Measurements from ENCODE around the gene RILPL1. TPM values are rescaled to one million over a fixed set of nuclear protein-coding genes. Genes with fewer than 3 reads are reported as not detected.

Gene RILPL1
- total and polyA plus RNA-seq, 2 donors (not counting 1 experiment from before 2014, with no cell fraction given) = 7.8 to 15.8 TPM

DNA sequence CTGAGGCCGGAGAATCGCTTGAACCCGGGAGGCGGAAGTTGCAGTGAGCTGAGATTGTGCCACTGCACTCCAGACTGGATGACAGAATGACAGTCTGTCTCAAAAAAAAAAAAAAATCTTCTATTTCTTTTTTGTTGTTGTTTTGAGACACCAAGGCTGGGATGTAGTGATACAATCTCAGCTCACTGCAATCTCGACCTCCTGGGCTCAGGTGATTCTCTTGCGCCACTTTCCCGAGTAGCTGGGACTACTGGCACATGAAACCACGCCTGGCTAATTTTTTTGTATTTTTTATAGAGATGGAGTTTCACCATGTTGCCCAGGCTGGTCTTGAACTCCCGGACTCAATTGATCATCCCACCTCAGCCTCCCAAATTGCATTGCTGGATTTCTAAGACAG lies 82.9 kb downstream of the RILPL1 start:
- TF ChIP-seq EZH2 (IDR thresholded peaks at IDR 0.05; ENCODE audit: low read length, missing control alignments) (no peak), CTCF (conservative IDR thresholded peaks at IDR 0.05 in 1 of 2, IDR thresholded peaks at IDR 0.05 in 1 of 2; ENCODE audit: low read depth in 1 of 2, low read length in 2 of 2) (no peak)
- no peak overlapping the region for H3K27ac ChIP-seq (ENCODE audit: insufficient read depth, low read length)
- no peak for DNase-seq (ENCODE audit: low read depth in 2 of 2)
- no peak overlapping the region for H3K4me2 ChIP-seq (ENCODE audit: extremely low read depth, insufficient read depth, low read length)
- H3K4me3 ChIP-seq (replicated peaks in 1 of 4; ENCODE audit: control extremely low read depth in 1 of 4, insufficient read depth in 1 of 4, low read depth in 3 of 4, low read length in 4 of 4) = no peak overlapping the region
- no peaks in the 10 kb centered on the region for H3K36me3 ChIP-seq (ENCODE audit: control insufficient read depth, insufficient read depth, low read length)
- H3K27me3 ChIP-seq (ENCODE audit: control insufficient read depth, insufficient read depth, low read length) = no peaks in the 10 kb centered on the region
- H4K20me1 ChIP-seq (ENCODE audit: control insufficient read depth, extremely low read depth, insufficient read depth, low read length) = no peaks in the 10 kb centered on the region
- no peaks in the 10 kb centered on the region for H3K79me2 ChIP-seq (ENCODE audit: control insufficient read depth, insufficient read depth, low read length)
- no peak overlapping the region for H2AFZ ChIP-seq (ENCODE audit: low read length)
- H3K9ac ChIP-seq (ENCODE audit: insufficient read depth, low read length) = no peak overlapping the region
- no peaks in the 10 kb centered on the region for H3K9me3 ChIP-seq (ENCODE audit: control insufficient read depth, insufficient read depth, low read depth, low read length)
- no peaks in the 10 kb centered on the region for H3K4me1 ChIP-seq (ENCODE audit: control insufficient read depth, extremely low read depth, insufficient read depth, low read length)

- Histone ChIP-seq H3K9me3 (ENCODE audit: control insufficient read depth, insufficient read depth, low read depth, low read length) (no peaks in the 10 kb centered on the region), H3K9ac (ENCODE audit: insufficient read depth, low read length) (no peak overlapping the region), H3K4me1 (ENCODE audit: control insufficient read depth, extremely low read depth, insufficient read depth, low read length) (no peaks in the 10 kb centered on the region), H3K27me3 (ENCODE audit: control insufficient read depth, insufficient read depth, low read length) (no peaks in the 10 kb centered on the region), H3K4me2 (ENCODE audit: extremely low read depth, insufficient read depth, low read length) (no peak overlapping the region), H3K79me2 (ENCODE audit: control insufficient read depth, insufficient read depth, low read length) (no peaks in the 10 kb centered on the region), H3K36me3 (ENCODE audit: control insufficient read depth, insufficient read depth, low read length) (no peaks in the 10 kb centered on the region), H2AFZ (ENCODE audit: low read length) (no peak overlapping the region), H3K27ac (ENCODE audit: insufficient read depth, low read length) (no peak overlapping the region), H4K20me1 (ENCODE audit: control insufficient read depth, extremely low read depth, insufficient read depth, low read length) (no peaks in the 10 kb centered on the region), H3K4me3 (replicated peaks in 1 of 4; ENCODE audit: control extremely low read depth in 1 of 4, insufficient read depth in 1 of 4, low read depth in 3 of 4, low read length in 4 of 4) (no peak overlapping the region)
- no peak for TF ChIP-seq CTCF (conservative IDR thresholded peaks at IDR 0.05 in 1 of 2, IDR thresholded peaks at IDR 0.05 in 1 of 2; ENCODE audit: low read depth in 1 of 2, low read length in 2 of 2)
- no peak for TF ChIP-seq EZH2 (IDR thresholded peaks at IDR 0.05; ENCODE audit: low read length, missing control alignments)
- no peak for DNase-seq (ENCODE audit: low read depth in 2 of 2)
Measured at GRCh38 chr12:123449856-123450255, 83.7 kb downstream of the RILPL1 start.

- TF ChIP-seq CTCF (conservative IDR thresholded peaks at IDR 0.05 in 1 of 2, IDR thresholded peaks at IDR 0.05 in 1 of 2; ENCODE audit: low read depth in 1 of 2, low read length in 2 of 2) (no peak), EZH2 (IDR thresholded peaks at IDR 0.05; ENCODE audit: low read length, missing control alignments) (no peak)
- Histone ChIP-seq H3K36me3 (ENCODE audit: control insufficient read depth, insufficient read depth, low read length) (no peaks in the 10 kb centered on the region), H3K4me3 (replicated peaks in 1 of 4; ENCODE audit: control extremely low read depth in 1 of 4, insufficient read depth in 1 of 4, low read depth in 3 of 4, low read length in 4 of 4) (no peak overlapping the region), H3K9ac (ENCODE audit: insufficient read depth, low read length) (no peak overlapping the region), H3K4me1 (ENCODE audit: control insufficient read depth, extremely low read depth, insufficient read depth, low read length) (no peaks in the 10 kb centered on the region), H3K4me2 (ENCODE audit: extremely low read depth, insufficient read depth, low read length) (no peak overlapping the region), H3K79me2 (ENCODE audit: control insufficient read depth, insufficient read depth, low read length) (no peaks in the 10 kb centered on the region), H2AFZ (ENCODE audit: low read length) (peak overlapping the region; percentile 38), H3K9me3 (ENCODE audit: control insufficient read depth, insufficient read depth, low read depth, low read length) (no peaks in the 10 kb centered on the region), H3K27me3 (ENCODE audit: control insufficient read depth, insufficient read depth, low read length) (no peaks in the 10 kb centered on the region), H4K20me1 (ENCODE audit: control insufficient read depth, extremely low read depth, insufficient read depth, low read length) (no peaks in the 10 kb centered on the region), H3K27ac (ENCODE audit: insufficient read depth, low read length) (no peak overlapping the region)
- peak in 1 of 2 donors; percentile 23 for DNase-seq (ENCODE audit: low read depth in 2 of 2)
Measured at GRCh38 chr12:123449249-123449733, 84.2 kb downstream of the RILPL1 start.

Measured in fibroblast of lung (primary cell).